ENCODE results near the gene CTPS1.

- no peak for TF ChIP-seq CTCF (IDR thresholded peaks at IDR 0.05)
- no peak for TF ChIP-seq POLR2A (IDR thresholded peaks at IDR 0.05)
- no peak for TF ChIP-seq EP300 (IDR thresholded peaks at IDR 0.05)
These were observed 34.6 kb upstream of the CTPS1 start for GRCh38 chr1:40944841-40945430.
